ENCODE measurements around the gene GSTM5.
"Not testable (repeated sequence)": the region's sequence is repeated elsewhere in the genome, so short reads cannot be mapped to it uniquely, and the experiment has no call there.

Gene GSTM5

GRCh38 chr1:109732390-109732881 is 20.4 kb downstream of the GSTM5 start:
- no peak for DNase-seq

DNA sequence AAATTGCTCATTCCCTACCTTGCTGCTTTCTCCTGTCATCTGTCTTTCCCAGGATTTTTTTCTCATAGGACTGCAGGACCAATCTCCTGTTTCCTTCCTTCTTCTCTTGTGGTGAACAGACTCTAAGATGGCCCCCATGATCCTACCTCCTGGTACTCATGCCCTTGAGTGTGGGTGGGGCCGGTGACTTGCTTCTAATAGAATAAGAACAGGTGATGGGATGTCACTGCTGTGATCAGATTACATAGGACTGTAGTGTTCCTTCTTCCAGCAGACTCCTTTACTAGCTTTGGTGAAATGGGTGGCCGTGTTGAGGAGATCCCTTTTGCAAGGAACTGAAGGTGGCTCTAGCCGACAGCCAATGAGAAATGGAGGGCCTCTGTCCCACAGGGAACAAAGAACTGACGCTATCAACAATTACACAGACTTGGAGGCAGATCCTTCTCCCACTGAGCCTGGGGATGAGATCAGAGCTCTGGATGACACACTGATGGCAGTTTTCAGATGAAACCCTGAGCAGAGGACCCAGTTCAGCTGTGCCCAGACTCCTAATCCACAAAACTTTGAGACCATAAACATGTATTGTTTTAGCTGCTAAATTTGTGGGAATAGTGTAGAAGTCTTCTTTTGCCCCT is 21.3 kb downstream of the GSTM5 start:
- no peak for DNase-seq

DNA sequence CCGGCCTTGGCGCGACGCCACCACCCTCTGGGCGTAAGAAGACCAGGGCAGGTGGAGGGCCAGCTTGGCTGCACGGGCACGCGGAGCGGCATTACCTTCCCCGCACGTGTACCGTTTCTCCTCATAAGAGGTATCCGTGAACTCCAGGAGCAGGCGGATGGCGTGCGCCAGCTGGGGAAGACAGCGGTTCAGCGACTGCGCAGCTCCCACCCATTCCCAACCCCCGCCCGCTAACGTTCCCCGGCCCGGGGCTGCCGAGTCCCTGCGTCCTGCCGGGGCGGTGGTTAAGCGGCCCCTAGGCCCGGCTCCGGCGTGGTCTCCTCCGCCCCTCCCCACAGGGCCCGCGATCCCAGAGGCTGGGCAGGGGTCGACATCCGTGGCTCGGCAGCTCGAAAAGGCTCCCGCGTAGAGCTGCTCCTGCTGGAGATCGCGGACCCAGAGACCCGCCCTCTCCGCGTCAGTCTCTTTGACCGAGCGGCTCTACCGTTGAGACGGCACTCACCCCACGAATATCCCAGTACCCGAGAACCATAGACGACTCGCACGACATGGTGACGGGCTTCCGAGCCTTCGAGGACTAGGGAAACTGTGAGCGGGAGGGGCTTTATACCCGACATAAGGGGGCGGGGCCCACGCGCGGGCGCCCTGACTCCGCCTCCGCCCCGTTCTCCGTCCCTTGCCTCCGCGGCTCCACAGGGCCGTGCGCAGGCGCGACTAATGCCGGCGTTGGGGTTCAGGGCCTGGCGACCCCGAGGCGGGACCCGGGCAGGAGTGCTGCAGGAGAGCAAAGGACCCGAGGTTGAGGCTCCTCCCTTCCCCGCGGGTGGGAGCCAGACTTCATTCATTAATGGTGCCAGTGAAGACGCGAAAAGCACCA is 27.9 kb downstream of the GSTM5 start:
- peak; percentile 86 for DNase-seq

GRCh38 chr1:109740615-109741373 is 28.7 kb downstream of the GSTM5 start, which contains the start of gene GSTM3:
Gene GSTM3 (minus strand): TSS chr1:109741038. CDS start chr1:109740287, 751 bp downstream.
- DNase-seq: no peak

DNA sequence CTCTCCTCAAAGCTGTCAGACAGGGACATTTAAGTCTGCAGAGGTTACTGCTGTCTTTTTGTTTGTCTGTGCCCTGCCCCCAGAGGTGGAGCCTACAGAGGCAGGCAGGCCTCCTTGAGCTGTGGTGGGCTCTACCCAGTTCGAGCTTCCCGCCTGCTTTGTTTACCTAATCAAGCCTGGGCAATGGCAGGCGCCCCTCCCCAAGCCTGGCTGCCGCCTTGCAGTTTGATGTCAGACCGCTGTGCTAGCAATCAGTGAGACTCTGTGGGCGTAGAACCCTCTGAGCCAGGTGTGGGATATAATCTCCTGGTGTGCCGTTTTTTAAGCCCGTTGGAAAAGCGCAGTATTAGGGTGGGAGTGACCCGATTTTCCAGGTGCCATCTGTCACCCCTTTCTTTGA is 36.3 kb downstream of the GSTM5 start:
- DNase-seq: not testable (repeated sequence)

DNA sequence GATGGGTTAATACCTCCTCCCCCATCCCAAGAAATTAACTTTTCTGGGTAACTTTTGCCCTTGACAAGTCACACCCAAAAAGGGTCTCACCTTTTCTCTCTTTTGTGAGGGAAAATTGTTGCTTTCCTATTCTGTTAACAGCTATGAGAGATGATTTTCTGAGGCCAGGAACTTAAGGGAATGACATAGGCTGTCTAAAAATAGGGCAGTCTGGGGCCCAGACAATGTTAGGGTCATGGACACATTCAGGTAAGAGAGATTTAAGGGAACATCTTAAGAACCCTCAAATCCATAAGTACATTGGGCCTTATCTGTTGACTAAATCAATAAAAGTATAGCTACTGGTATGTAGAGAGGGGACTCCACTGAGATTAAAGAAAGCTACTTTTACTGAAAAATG is 37.2 kb downstream of the GSTM5 start:
- DNase-seq: no peak

DNA sequence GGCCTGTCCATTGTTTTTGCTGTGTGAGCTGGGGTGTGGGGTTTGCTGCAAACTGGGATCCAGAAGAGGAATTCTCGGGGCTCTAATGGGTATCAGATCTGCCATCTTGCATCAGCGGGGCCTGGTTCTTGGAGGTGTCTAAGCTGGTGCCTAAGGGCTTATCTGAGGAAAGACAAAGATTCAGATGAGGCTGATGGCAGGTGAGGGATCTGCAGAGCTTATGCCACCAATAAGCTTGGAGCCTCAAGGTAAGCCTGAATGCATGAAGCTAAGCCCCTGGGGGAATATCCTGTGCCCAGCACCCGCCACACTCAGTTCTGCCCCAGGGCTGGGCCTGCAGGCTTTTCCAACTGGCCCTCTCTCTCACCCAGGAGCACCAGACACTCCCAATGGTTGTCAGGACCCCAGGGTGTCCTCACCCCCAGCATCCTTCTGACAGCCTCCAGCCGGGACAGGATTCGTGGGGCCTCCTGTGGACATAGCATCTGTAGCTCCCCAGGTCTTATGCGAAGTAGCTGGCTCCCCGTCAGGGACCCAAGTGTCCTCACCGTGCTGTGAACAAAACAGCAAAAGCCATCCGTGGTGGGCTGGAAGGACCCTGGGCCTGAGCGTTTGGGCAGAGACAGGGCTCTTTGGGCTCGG is 38.3 kb downstream of the GSTM5 start:
- DNase-seq: no peak

DNA sequence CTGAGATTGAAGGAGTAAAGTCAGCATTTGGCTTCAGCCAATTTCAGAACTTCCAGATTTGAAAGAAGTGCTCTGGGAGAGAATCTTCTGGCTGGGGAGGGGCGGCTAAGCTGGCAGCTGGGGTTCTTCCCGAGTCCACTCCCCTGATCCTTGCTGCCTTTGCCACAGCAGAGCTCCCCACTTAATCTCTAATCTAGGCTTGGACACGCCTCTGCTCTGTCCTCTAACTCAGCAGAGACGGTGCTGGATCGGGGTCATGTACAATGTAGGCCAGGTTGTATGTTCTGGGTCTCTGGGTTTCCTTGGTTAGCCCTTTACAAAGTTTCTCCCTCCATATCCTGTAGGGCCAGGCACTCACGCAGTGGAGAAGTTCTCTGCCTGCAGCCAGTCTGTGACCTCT is 38.9 kb downstream of the GSTM5 start:
- DNase-seq: no peak

GRCh38 chr1:109751531-109752260 is 39.6 kb downstream of the GSTM5 start:
- no peak for DNase-seq

DNA sequence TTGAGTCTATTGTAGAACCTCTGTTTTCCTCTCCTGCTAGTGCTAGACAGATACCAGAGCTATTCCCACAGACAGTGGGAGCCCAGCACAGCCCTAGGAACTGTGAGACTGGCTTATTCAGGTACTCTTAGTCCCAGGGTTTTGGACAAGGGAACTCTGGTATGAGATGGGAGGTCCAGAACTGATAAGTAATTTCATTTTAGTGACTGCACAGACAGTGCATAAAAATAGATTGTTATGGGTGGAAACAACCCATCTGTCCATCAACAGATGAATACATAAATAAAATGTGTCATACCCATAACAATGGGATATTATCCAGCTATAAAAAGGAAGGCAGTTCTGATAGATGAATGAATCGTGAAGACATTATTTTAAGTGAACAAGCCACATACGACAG is 42.7 kb downstream of the GSTM5 start:
- no peak for DNase-seq

DNA sequence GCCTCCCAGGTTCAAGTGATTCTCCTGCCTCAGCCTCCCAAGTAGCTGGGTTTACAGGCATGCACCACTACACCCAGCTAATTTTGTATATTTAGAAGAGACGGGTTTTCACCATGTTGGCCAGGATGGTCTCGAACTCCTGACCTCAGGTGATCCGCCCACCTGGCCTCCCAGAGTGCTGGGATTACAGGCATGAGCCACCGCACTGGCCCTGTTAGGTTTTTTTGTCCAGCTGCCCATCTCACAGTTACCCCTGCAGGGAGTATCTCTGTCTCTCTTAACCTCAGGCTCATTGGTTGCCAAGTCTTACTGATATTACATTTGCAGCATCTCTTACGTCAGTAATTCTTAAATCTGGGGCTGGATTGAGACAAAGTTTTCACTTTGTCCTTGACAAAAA is 44.3 kb downstream of the GSTM5 start:
- DNase-seq: not testable (repeated sequence)

- peak; percentile 19 for DNase-seq
Measured at GRCh38 chr1:109756848-109757521, 44.9 kb downstream of the GSTM5 start.

- DNase-seq: no peak
Measured at GRCh38 chr1:109757936-109758786, 46.1 kb downstream of the GSTM5 start.

DNA sequence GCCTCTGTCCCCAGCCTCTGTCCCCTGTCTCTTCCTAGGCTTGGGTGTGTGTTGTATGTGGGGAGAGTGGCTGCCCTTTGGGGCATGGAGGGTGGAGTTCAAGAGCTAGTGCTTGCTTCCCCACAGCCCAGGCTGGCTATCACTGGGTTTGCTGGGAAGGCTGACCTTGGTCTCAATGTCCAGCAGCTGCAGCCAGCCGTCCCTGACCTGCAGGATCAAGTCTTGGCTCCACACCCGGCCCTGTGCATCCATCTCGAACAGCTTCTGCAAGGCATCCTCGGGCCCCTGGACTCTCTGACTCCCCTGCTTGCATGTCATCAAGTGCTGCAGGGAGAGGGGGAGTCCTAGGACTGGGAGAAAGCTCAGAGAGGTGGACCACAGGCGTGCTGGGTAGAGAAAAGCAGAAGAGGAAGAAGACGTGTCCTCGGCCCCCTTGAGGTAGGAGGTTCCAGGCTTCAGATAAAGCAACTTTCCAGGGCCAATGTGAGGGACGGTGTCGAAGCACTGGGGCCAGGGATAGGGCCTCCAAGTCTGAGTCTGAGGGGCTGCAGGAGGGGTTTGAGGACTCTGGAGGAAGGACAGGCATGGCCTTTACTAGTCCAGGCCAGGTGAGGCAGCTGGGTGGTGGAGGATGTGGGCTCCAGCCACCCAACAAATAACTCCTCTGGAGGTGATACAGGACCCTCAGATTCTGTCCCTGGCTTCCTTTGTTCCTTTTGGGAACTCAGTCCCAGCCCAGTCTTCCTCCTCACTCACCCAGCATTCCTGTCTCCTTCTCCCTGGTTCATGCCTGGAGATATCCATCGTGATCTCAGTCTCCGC is 47.7 kb downstream of the GSTM5 start:
- DNase-seq: peak; percentile 6

DNA sequence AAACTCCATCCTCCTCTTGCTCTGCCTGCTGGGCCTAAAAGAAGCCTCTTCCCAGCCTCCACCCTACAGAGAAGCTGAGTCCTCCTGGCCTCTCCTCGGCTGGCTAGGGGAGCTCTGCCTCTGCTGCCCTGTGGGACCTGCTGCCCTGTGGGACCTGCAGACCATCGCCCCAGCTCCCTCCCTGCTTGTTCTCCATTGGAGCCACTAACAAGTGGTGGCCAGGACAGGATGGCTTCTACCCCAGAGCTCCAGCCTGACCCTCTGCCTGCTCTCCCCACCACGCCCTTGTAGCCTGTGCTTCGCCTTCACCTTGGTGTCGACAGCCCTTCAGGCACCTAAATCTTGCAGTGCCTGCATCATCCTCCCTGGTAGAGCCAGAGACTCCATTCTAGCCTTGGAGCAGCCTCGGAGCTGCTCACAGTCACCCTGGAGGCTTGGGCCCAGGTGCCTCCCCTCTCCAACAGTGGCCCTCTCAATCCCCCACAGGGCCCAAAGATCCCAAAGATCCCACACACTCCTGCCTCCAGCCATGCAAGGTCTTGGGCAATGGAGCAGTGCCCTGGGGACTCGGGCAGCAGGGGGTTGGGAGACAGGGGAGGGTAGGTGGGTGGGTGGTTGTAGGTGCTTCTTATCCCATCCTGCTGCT is 48.7 kb downstream of the GSTM5 start:
- DNase-seq: peak; percentile 10

GRCh38 chr1:109761227-109762038 is 49.4 kb downstream of the GSTM5 start:
- peak; percentile 19 for DNase-seq

DNA sequence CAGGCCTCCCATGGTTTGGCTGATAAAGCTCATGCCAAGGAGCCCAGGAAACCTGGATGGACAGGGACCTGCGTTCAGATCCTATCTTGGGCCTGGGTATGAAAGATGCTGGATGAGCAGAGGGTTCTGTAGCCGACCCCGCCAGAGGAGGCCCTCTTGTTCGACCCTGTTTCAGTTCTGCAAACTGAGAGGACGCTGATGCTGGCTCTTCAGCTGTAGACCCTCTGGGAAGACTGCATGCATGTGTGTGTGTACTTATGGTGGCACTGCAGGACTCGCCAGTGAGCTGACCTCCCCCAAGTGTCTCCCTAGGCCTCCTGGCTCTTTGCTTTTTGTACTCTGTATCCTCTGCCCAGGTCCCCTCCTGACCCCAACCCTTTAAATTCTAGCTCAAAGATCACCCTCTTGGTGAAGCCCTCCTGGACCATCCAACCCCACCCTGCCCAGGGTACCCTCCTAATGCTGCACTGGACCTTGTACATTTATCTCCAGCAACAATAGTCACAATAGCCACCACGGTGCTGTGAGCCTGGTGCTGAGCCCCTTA is 50.1 kb downstream of the GSTM5 start:
- peak; percentile 14 for DNase-seq
